GM10266 (cell line): Measurements from ENCODE around the gene STX11.

Source experiments
- DNase-seq: peaks from one replicate; pipeline ENCODE4 v3.0.0; 2012; ENCODE audit errors: extremely low spot score
- TF ChIP-seq, protein P1 (sequence below): IDR thresholded peaks from 2 replicates; pipeline ENCODE4 v1.5.1; 2012; ENCODE audit warnings: mild to moderate bottlenecking, low read depth; ENCODE audit not compliant: control insufficient read depth, insufficient read depth; ENCODE audit errors: missing control alignments

Gene STX11

GRCh38 chr6:144141470-144141869 lies 8.8 kb upstream of the STX11 start:
- TF ChIP-seq, protein P1, sequence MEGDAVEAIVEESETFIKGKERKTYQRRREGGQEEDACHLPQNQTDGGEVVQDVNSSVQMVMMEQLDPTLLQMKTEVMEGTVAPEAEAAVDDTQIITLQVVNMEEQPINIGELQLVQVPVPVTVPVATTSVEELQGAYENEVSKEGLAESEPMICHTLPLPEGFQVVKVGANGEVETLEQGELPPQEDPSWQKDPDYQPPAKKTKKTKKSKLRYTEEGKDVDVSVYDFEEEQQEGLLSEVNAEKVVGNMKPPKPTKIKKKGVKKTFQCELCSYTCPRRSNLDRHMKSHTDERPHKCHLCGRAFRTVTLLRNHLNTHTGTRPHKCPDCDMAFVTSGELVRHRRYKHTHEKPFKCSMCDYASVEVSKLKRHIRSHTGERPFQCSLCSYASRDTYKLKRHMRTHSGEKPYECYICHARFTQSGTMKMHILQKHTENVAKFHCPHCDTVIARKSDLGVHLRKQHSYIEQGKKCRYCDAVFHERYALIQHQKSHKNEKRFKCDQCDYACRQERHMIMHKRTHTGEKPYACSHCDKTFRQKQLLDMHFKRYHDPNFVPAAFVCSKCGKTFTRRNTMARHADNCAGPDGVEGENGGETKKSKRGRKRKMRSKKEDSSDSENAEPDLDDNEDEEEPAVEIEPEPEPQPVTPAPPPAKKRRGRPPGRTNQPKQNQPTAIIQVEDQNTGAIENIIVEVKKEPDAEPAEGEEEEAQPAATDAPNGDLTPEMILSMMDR = no peak
- no peak for DNase-seq

- TF ChIP-seq, protein P1 = no peak
- DNase-seq = no peak
These were observed 7.2 kb upstream of the STX11 start for GRCh38 chr6:144143106-144143505.

GRCh38 chr6:144143878-144144277 lies 6.4 kb upstream of the STX11 start:
- TF ChIP-seq, protein P1 = no peak
- no peak for DNase-seq

- DNase-seq = no peak
- TF ChIP-seq, protein P1 = no peak
These were observed 5.3 kb upstream of the STX11 start for GRCh38 chr6:144144996-144145395.

GRCh38 chr6:144145541-144145940 lies 4.8 kb upstream of the STX11 start:
- no peak for DNase-seq
- TF ChIP-seq, protein P1 = no peak

- TF ChIP-seq, protein P1 = no peak
- no peak for DNase-seq
These were observed 1.4 kb upstream of the STX11 start for GRCh38 chr6:144148886-144149285.

DNA sequence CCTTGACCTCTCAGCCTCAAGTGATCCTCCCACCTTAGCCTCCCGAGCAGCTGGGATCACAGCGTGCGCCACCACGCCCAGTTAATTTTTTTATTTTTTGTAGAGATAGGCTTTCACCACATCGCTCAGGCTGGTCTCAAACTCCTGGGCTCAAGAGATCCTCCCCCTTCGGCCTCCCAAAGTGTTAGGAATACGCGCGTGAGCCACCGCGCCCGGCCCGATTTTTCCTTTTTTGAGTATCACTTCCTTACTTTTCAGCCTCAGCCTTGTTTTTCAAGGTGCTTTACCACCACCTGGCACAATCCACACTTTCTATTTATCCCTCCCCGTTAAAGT lies 791 bp upstream of the STX11 start:
- TF ChIP-seq, protein P1 = no peak
- DNase-seq = no peak
